Superior temporal gyrus (tissue), 1 donor: ENCODE results near the gene FGFR3.

Experiments used
- DNase-seq: peaks from one replicate; pipeline ENCODE4 v3.0.0-alpha.2; 2016; ENCODE audit errors: extremely low spot score

FGFR3 gene

DNA sequence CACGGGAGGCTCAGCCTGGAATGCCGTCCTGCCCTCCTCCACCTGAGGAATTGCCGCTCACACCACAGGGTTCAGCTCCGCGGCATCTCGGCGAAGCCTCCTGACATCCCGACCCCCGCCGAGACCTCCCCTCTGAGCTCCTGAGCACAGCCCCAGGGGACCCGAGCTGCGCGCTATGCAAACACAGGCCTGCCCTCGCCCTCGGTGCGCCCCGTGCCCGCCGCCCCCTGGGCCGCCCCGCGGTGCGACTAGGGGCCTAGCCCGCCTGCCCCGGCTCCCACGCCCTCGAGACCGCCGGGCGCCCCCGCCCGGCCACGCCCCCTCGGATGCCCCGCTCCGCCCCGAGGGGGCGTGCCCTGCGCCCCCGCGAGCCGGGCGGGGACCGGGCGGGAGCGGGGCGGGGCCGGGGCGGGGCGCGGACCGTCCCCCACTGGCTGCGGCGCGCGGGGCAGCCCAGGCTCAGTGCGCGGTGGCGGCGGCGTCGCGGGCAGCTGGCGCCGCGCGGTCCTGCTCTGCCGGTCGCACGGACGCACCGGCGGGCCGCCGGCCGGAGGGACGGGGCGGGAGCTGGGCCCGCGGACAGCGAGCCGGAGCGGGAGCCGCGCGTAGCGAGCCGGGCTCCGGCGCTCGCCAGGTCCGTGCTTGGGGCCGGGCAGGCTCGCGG is at the start of gene FGFR3:
Gene FGFR3, plus strand, starts transcription at position 462 of the 664 bp plus-strand sequence. CDS start 642 bp downstream, outside the sequence.
- no peak for DNase-seq

GRCh38 chr4:1743551-1743950 is 49.5 kb upstream of the FGFR3 start:
- DNase-seq, result no peak

DNA sequence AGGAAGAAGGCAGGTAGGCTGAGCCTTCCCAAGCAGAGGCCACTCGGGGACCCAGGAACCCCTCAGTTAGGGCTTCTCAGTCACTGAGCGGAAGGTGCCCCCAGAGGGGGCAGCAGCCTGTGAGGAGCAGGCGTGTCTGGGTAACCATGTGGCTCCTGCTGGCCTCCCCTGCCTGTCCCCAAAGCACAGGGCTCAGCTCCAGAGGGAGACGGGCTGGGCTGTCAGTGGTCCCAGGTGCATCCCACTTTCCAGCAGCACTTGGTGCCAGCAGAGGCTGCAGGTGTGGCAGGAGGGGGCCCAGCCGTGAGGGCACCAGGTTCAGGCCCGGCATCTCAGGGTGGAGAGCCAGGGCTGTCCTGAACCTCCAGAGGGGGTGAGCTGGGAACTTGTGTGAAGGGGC is 49.1 kb upstream of the FGFR3 start:
- DNase-seq, result no peak

GRCh38 chr4:1744552-1744951 is 48.5 kb upstream of the FGFR3 start:
- no peak for DNase-seq

- DNase-seq, result no peak
Observed at GRCh38 chr4:1745165-1745564, 47.9 kb upstream of the FGFR3 start.

GRCh38 chr4:1745697-1746096 is 47.4 kb upstream of the FGFR3 start:
- no peak for DNase-seq

DNA sequence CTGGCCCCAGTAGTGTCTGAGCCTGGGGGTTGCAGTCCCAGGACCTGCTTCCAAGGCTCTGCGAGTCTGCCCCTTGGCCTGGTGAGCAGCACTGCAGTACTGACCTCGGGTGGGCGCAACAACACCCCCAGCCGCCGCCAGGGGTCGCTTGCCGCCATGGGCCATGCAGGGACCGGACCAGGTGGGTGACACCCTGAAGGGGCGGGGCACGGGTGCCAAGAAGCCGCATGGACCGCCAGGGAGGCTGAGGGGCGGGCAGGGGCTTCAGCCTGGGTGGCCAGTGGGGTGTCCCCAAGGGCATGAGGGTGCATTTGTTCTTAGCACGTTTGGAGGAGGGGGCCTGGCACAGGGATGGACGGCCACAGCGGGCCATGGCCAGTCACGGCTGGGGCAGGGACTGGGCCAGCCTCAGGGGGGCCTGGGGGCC is 46.8 kb upstream of the FGFR3 start:
- DNase-seq, result no peak

DNA sequence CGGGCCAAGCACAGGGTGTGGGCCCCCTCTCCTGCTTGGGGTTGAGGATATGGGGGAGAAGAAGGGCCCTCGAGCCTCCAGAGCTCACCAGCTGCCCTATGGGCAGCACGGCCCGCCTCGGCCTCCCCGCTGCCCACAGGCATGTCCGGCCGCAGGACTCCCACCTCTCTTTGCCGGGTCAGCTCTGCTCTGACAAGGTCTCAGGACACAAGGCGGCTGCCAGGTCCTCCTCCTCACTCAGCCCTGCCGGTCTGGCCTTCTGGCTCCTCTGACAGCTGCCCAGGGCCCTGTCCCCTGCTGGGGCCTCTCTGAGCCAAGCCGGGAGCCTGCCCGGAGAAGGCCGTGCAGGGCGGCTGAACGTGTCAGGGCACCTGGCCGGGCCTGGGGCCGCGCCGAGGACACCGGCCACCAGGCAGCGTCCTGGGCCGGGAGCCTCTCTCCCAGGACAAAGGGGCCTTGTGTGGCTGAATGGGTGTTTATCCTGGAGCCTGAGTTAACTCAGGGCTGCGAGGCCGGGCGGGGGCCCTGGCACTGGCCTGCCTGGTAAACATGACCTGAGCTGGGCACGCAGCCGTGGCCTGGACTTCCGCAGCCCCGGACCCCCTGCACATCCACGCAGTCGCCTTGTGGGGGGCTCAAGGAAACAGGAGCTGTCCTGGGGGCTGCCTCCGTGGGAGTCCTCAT is 46.0 kb upstream of the FGFR3 start:
- peak; percentile 16 for DNase-seq

DNA sequence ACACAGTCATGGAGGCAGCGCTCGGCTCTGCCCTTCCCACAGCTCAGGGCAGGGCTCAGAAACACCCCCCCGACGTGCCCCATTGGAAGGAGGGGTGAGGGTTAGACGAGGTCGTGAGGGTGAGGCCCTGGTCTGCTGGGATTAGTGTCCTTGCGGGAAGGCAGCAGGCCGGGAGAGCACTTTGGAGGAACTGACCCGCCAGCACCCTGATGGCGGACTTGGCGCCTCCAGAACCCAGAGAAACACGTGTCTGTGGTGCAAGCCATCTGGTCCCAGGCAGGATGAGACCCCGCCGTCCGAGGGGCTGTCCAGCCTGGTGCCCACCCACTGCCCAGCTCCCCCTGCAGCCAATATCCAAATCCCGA is 45.5 kb upstream of the FGFR3 start:
- no peak for DNase-seq

- DNase-seq, result peak; percentile 42
Observed at GRCh38 chr4:1748465-1748995, 44.6 kb upstream of the FGFR3 start.

DNA sequence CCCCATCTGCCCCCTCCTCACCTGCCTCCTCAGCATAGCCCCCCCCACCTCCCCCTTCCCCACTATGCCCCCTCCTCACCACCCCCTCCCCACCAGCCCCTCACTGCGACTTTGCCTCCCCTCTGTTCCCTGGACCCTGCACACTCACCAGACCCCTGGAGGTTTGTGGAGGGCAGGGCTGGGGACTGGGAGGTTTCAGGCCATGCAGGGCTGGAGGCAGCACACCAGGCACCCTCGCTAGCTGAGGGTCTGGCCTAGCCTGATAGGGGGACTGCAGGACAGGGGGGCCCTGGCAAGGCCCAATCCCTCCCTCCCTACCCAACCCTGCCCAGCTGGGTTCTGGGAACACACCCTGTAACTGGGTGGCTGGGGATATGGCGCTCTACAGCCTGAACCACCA is 43.7 kb upstream of the FGFR3 start:
- DNase-seq, result no peak

- no peak for DNase-seq
Observed at GRCh38 chr4:1749826-1750225, 43.3 kb upstream of the FGFR3 start.

DNA sequence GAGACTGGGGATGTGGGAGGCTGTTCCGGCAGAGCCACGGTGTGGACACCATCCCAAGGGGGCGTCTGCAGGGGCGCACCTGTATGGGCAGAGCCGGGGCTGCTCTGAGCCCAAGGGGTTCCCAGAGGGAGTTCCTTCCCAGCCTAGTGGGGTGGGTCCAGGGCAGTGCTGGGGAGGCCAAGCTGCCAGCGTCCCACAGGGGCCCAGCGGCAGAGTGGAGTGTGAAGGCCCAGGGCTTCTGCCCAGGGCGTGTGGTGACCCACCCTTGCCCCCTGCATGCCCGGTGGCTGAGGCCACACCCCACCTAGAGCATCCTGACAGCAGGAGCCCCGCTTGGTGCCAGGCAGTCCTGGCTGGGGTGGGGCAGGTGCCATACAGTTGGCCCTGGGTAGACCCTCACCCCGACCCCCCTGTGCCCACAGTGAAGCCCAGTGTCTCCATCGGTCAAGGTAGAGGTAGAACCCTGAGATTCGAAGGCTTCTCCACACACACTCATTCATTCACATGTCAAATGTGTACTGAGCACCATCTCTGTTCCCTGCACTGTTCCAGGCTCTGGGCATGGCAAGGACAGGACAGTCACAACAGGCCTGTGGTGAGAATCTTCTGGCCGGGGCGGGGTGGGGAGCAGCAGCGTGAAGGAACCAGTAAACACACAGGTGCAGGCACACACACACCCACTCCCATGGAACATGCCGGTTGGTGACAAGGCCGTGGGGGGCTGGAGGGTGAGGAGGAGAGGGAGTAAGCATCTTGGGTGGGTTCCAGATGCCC is 42.5 kb upstream of the FGFR3 start:
- DNase-seq, result no peak

GRCh38 chr4:1751155-1751918 is 41.8 kb upstream of the FGFR3 start:
- no peak for DNase-seq

GRCh38 chr4:1751919-1752283 is 41.2 kb upstream of the FGFR3 start:
- no peak for DNase-seq

DNA sequence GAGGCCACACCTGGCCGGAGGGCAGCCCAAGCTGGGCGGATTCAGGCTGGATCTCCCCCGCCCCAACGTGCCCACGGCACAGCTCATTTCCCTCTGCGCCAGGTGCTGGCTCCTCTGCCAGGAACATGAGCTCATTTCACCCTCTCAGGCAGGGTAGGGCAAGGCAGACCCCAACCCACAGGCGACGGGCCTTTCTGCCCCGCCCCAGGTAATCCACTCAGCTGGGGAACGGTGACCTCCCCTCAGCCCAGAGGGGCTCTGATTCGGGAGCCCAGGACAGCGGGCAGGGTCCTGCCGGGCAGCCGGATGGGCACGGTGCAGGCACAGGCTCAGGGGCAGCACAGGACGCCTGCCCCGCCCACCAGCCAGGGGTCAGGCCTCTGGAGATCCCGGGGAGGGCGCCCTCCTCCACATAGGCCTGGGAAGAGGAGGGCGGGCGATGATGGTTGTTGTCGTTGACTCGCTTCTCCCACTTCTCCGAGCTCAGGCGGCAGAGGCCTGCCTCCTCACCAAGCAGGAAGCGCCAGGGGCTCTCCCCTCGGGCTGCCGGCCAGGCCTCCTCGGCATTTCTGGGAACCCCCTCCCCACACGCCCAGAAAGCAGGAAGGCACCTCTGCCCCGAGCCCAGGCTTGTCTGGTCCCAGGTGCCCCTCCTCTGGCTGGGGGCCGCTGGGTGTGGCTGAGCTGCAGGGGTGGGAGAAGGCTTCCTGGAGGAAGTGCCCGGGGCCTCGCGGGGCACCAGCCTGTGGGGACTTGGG is 40.6 kb upstream of the FGFR3 start:
- no peak for DNase-seq

DNA sequence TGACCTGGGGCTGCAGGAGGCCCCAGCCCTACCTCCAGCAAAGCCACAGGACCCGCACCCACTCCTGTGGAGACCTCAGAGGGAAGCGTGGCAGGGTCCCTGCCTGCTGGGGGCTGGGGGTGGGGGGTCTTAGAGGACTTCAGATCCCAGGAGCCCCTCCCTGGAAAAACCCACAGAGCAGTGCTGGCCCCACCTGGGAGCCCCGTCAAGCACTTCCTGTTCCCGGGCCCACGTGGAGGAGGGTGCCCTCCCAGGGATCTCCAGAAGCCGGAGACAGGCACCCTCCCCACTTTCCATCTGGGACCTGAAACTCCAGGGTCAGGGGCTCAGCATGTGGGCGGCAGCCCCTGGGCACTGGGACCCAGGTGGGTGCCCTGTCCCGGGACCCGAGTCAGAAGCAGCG is 39.8 kb upstream of the FGFR3 start:
- DNase-seq, result no peak

GRCh38 chr4:1753697-1754311 is 39.3 kb upstream of the FGFR3 start:
- DNase-seq, result no peak

DNA sequence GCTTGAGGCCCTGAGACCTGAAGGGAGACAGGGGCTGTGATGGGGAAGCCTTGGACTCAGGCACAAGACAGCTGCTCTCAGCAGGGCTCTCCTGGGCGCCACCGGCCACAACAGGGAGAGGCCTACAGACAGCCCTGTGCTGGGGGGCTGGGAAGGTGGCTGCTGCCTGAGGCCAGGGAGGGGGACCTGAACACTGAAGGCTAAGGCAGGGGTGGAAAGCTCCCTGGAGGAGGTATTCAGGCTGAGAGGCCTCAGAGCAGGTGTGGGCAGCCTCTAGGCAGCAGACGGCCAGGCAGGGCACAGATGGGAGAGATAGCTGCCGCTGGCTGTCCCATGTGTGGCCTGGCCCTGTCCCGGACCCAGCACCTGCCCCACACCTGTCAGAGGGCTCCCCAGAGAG is 38.8 kb upstream of the FGFR3 start:
- DNase-seq, result no peak

DNA sequence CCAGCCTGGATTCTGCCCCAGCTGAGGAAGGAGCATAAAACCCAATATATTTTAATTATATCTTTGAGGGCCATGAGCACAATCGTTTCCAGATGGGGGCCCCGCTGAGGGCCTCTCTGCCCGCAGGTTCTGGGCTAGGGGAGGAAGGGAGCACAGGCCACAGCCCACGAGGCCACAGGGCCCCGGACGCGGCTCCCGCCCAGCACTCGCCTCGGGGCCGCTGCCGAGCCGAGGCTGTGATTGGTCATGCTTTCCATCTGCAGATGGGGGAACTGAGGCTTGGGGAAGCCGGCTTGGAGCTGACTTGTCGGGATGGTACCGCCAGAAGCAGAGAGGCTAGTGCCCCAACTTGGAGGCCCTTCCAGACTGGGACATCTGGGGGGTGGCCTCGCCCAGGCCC is 37.8 kb upstream of the FGFR3 start:
- no peak for DNase-seq

DNA sequence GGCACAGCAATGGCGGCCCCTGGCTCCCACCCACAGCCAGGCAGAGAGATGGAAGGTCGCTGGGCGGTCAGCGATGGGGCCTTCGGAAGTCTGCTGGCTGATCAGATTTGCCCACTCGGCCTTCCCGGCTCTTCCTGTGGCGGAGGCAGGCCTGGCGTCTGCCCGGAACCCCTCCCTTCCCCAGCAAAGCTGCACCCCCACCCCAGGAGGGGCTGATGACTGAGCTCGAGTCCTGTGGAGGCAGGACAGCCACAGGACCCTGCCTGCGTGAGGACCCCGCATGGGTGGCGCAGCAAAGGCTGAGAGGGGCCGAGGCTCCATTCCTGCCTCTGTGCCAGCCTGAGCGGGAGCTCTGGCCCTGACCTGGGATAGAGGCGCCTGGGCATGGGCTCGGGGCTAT is 37.0 kb upstream of the FGFR3 start:
- DNase-seq, result no peak
